ENCODE data around the gene CWC22.
"Not testable (repeated sequence)": the region's sequence is repeated elsewhere in the genome, so short reads cannot be mapped to it uniquely, and the experiment has no call there.

Gene CWC22

DNA sequence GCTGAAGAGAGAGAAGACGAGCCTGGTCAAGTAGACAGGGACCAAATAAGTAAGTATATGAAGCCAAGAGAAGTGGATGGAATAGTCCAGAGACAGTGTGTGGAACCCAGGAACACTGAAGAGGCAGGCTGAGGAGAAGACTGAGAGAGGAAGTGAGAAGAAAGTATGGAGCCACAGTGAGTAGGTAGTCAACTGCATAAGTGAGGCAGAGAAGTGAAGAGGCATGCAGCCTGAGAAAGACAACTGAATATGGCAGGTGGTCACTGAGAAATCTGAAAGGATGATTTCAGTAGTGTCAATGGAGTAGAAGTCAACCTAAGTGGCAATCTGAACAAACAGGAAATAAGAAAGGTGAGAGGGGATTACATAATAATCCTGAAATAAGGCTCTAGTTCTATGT lies 55.4 kb downstream of the CWC22 start:
- no peak for DNase-seq (ENCODE audit: low read depth in 2 of 2)

DNA sequence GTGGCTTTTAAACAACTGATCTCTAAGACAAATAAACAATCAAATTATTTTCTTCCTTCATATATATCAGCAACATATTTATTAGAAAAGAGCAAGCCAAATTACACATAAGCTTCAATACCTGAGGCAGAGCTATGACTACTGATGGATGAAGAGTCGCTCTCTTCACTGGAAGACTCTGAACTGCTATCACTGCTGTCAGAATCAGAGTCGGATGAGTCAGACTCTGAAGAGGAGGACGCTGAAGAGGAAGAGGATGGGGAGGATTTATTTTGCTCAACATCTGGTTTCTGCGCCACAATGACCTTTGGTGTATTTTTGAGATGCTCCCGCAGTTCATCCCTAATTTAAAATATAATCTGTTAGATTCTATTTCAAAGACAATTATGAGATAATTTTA lies 56.7 kb downstream of the CWC22 start:
- DNase-seq (ENCODE audit: low read depth in 2 of 2), result no peak

DNA sequence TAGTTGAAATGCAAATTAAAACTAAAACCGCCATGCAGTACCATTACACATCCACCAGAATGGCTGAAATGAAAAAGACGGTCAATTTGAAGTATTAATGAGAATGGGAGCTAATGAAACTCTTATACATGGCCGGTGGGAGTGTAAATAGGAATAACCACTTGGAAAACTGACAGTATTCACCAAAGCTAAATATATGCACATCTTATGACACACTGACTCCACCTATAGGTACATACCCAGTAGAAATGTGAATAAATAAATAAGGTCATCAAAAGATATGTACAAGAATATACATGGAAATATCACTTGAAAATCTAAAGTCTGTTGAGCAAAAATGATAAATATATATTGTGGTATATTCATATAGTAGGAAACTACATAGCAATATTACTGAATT lies 57.7 kb downstream of the CWC22 start:
- no peak for DNase-seq (ENCODE audit: low read depth in 2 of 2)

DNA sequence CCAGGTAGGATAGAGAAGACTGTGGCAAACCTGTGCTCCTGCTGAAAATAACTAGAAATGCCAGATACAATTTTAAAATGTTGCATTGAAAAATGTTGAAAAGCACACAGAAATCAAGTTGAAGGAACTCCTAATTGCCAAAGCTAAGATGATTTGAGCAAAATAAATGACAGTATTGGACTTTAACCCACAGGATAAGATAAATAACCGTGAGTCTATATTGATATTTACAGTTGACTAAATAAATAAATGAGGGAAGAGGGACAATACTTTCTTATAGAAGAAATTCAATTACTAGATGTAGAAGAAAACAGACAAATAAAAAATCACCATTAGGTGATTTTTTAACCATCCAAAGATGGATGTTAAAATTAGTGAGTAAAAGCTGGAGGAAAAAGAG lies 59.0 kb downstream of the CWC22 start:
- DNase-seq (ENCODE audit: low read depth in 2 of 2), result no peak

DNA sequence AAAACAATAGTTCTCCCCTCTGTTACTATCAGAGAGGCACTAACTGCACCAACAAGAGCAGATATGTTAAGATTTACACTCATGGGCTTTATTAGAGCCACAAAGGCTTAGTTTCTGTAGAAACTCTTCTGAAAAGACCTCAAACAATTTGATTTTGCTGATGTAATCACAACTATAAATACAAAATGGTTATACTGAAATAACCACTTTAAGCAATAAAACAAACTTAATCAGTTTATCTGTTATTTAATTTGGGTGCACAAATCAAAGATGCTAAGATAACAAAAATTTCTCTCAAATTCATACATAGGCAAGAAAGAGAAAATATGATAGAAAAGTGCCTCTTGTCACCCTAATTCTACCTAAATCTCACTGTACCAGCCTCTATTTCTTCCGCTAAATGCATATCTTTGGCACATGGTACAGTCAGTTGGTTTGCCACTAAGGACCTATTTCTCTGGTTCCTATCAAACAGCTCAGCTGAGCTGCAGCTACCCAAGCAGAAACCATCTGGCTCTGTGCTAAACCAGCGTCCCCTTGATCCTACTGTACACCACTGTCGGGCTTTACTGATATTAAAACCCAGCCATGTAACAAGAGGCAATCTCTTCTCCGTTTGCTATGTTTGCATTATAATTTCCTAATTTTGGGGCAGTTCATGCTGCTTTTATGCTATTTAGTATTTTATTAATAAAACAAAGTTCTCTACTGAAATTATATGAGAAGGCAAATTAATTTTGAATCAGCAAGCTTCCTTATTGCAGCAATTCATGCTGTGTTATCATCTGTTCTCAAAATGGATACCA lies 60.1 kb downstream of the CWC22 start:
- no peak for DNase-seq (ENCODE audit: low read depth in 2 of 2)

DNA sequence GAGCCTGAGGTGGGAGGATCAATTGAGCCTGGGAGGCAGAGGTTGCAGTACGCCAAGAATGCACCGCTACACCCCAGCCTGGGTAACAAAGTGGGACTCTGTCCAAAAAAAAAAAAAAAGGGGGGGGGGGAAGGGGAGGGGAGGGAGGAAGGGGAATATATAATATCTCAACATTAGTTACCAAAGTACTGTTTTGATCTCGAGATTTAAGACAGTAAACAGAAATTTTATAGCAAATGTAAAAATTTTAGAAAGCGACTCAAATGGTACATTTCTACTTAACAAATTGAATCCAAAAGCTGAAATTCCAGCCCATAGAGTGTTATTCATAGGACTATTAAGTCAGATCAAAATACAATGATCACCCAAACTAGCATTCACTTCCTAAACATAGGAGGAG lies 60.8 kb downstream of the CWC22 start:
- DNase-seq (ENCODE audit: low read depth in 2 of 2), result no peak

DNA sequence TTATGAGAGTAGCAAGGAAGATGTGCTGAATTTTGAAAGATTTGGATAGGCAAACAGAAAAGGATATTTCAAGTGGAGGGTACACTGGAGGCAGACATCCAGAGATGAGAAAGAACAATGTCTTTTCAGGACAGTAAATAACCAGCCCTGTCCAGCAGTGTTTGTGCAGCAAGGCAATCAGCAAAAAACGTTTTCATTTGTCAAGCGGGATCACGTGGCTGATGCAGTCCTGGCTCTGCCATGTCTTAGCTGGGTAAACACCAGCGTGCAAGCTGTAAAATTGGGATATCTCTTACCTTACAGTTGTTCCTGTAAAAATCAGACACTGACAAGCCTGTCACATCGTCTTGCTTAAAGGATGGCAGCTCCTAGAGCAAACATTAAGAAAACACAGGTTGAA lies 67.8 kb downstream of the CWC22 start:
- no peak for DNase-seq (ENCODE audit: low read depth in 2 of 2)

DNA sequence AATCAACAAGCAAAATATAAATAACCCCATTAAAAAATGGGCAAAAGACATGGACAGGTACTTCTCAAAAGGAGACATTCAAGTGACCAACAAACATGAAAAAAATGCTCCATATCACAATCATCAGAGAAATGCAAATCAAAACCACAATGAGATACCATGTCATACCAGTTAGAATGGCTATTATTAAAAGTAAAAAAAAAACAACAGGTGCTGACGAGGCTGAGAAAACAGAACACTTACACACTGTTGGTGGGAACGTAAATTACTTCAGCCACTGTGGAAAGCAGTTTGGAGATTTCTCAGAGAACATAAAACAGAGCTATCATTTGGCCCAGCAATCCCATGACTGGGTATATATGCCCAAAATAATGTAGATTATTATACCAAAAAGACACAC lies 69.1 kb downstream of the CWC22 start:
- no peak for DNase-seq (ENCODE audit: low read depth in 2 of 2)

DNA sequence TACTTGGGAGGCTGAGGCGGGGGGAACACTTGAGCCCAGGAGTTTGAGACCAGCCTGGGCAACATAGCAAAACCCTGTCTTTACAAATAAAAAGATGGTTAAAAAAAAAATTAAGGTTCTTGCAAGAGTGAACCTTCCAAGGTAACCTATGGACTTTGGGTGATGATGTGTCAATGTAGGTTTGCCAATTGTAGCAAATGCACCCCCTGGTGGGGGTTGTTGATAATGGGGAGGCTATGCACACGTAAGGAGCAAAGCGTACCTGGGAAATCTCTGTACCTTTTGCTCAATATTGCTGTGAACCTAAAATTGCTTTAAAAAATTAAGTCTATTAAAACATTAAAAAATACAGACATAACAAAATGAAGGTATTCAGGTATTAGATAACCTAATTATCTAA lies 70.4 kb downstream of the CWC22 start:
- peak in 1 of 2 experiments; percentile 18 for DNase-seq (ENCODE audit: low read depth in 2 of 2)

DNA sequence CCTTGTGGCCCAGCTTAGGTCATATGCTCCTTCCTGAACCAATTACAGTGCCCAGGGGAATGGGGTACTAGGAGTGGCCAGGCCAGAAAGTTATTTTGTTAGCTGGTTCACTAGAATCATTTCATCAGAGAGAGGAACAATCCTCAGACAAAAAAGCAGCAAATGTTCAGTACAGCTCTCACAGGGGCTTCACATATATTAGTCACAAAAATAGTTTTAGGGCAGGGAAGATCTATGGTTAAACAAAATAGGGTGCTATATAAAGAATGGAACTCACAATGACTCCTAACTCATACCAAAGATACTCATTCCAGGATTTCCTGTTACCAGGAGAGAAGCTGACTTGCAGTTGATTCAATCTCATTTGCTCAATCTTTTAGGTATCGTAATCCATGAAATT lies 71.0 kb downstream of the CWC22 start:
- no peak for DNase-seq (ENCODE audit: low read depth in 2 of 2)

DNA sequence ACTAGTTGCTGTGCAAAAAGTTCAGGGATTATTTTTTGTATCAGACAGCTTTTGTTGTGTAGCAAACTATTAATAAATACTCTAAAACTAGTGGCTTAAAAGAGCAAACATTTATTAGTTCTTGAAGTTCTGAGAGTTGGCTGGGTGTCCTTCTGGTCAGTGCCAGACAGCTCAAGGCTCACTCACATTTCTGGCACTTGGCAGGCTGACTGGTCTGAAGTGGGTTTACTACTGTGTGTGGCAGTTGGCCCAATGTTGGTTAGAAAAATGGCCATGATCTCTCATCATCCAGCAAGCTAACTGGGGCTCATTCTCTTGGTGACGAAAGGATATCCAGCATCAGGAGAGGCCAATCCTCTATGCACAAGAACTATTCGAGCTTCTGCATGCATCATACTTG lies 74.3 kb downstream of the CWC22 start:
- no peak for DNase-seq (ENCODE audit: low read depth in 2 of 2)

DNA sequence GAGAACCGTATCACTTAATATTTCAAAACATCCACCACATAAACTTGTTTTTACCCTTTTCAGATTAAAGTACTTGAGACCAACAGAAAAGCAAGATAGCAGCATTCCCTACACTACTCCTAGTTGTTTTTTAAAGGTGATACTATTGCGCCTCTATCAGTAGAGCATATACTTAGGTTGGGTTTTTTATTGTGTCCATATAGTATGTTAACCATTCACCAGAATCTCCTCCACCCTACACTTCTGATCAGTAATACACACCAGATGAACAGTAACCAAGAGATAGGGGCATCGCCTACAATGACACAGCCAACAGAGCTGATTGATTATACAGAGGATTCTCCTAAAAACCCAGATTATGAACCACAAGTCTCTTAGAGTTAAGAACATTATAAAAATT lies 75.6 kb downstream of the CWC22 start:
- no peak for DNase-seq (ENCODE audit: low read depth in 2 of 2)

DNA sequence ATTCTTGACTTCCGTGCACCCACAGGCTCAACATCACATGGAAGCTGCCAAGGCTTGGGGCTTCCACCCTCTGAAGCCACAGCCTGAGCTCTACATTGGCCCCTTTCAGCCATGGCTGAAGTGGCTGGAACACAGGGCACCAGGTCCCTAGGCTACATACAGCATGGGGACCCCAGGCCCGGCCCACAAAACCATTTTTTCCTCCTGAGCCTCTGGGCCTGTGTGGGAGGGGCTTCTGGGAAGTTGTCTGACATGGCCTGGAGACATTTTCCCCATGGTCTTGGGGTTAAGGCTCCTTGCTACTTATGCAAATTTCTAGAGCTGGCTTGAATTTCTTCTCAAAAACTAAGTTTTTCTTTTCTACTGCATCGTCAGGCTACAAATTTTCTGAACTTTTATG lies 77.1 kb downstream of the CWC22 start:
- DNase-seq (ENCODE audit: low read depth in 2 of 2), result not testable (repeated sequence)

DNA sequence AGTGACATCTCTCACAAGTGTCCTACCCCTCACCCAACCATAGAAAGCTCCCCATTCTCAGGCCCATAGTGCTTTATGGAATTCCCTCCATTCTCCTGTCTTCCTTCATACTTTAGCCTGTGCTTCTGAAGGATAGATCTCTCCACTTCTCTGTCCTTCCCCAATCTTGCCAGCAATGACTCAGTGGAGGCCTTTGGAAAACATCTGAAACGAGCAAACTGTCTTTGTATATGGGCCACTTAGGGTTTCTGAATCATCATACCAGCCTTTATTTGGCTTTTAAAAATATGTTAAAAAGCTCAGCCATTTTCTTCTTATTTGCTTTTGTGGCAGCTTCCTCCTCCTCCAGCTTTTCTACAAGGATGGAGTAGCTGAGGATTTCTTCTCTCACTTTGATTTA lies 80.1 kb downstream of the CWC22 start:
- DNase-seq (ENCODE audit: low read depth in 2 of 2), result no peak

DNA sequence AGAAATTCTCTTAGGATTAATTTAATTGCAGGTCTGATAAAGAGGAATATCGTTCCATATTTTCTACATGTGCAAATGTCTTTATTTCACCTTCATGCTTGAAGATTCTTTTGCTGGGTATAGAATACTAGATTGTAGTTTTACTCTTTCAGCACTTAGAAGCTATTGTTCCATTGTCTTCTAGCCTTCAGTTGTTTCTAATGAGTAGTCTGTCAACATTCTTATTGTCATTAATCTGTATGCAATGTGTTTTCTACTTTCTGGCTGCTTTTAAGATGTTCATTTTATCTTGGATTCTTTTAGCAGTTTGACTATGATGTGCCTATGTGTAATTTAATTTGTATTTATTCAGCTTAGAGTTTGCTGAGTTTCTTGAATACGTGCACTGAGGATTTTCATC lies 81.4 kb downstream of the CWC22 start:
- no peak for DNase-seq (ENCODE audit: low read depth in 2 of 2)

DNA sequence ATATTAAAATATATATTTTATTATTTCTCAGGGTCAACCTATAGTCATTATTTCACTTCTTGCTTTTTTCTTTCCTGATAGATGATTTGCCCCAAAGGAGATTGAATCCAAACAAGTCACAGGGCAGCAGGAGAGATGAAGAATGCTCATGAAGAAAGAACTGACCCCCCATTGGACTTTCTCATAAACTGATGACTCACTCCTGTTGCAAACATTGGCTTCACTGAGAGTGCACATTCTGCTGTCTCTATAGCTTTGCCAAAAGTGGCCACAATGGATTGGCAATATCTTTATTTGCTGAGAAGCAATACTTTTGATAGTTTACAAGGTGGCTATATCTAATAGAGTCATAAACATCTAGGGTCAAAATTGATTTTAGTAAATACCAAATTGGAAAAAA lies 89.8 kb downstream of the CWC22 start:
- no peak for DNase-seq (ENCODE audit: low read depth in 2 of 2)

DNA sequence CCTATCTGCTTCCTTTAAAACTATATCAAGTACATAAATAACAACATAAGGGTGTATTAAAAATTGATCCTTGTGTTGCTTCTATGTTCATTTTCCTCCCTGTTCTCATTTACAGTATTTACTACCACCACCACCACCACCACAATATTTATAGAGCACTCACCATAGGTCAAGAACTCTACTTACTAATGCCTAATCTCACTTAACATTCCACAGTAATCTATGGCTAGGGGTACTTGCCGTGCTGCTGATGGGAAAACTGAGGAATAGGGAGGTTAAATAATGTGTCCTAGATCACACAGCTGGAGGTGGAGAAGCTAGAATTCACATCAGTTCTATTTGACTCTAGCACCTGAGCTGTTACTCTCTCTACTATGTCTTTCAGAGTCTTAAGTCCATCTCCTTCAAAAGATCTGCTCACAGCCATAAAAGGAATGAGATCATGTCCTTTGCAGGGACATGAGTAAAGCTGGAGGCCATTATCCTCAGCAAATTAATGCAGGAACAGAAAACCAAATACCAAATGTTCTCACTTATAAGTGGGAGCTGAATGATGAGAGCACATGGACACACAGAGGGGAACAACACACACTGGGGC lies 91.6 kb downstream of the CWC22 start:
- no peak for DNase-seq (ENCODE audit: low read depth in 2 of 2)

DNA sequence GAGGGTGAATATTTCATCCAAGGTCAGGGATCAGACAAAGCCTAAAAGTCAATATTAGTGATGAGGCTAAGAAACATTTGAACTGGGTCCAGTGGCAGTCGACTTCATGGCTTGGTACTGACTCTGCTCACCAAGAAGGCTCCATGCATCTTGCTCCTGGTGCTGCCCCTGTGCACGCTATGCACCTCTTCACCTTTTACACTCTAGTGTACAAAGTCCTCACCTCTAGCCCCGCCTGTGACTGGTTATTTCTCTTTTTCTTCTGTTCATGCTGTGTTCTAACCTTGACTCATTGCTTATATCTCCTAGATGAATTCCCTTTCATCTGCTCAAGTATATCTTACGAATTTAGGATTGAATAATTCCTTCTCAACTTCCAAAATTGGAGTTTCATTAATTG lies 93.3 kb downstream of the CWC22 start:
- DNase-seq (ENCODE audit: low read depth in 2 of 2), result no peak

DNA sequence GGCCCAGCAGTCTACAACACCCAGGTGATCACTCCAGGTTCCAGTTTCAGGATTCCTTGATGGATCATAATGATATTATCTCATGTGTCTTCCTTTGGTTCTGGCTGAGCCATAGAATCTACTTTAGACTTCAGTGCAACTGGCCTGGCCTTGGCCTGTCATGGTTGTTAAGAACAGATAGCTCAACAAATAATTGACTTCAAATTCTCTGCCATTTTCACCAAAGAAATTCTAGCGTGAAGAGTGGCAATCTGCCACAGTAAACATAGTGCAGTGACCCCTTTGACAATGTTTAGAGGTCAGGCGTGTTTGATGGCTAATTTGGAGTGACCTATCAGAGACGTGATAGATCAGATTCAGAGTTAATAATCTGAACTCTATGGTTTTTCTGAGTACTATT lies 95.5 kb downstream of the CWC22 start:
- no peak for DNase-seq (ENCODE audit: low read depth in 2 of 2)

DNA sequence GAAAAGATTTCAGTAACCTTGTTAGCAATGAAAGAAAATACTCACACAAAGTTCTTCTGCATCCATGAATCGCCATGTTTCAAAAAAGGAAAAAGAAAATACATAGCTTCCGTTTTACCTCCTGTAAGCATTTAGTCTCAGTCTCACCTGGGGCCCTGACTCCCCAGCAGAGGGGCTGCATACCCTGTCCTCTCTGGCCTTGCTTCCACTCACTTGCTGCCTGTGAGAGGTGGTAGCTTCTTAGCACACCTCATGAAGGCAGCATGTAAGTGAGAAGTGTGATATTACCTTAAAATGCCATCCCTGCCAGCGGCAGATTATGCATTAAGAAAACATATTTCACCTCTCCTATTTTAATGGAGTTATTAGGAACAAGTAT lies 96.4 kb downstream of the CWC22 start:
- DNase-seq (ENCODE audit: low read depth in 2 of 2), result no peak

DNA sequence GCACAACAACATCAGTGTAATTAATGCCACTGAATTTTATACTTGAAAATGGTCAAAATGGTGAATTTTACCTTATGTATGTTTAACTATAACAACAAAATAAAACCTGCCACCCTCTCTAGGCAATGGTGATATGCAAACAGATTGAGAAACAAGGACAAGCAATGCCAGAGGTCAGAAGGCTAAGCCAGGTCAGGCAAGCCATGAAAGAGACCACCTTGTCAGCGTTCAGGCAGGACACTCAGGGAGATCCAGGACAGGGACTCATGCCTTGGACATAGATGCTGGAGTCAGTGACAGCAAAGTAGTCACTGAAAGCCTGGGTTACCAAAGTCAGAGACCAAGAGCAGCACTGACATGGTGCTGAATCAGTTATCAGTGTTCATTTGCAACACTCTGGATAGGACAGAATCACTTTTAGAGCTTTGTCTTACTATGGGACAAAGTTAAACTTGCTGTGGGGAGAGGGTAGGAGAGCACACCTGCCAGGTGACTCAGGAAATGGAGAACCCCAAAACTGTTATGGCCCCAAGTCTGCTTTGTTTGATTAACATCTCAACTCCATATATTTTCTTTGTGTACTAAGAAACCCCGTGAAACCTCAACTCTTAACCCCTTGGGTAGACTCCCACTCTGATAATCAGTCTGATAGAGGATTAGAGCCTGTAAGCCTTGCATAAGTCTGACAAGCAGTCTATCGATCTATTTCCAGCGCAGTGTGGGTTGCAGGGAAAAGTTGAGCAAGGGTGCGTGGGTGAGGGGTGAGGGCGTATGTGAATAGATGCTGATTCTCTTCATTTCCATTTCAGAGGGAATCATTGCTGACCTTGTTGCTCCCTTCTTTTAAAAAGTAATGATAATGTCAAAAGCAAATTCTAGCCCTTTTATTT lies 97.0 kb downstream of the CWC22 start:
- no peak for DNase-seq (ENCODE audit: low read depth in 2 of 2)

DNA sequence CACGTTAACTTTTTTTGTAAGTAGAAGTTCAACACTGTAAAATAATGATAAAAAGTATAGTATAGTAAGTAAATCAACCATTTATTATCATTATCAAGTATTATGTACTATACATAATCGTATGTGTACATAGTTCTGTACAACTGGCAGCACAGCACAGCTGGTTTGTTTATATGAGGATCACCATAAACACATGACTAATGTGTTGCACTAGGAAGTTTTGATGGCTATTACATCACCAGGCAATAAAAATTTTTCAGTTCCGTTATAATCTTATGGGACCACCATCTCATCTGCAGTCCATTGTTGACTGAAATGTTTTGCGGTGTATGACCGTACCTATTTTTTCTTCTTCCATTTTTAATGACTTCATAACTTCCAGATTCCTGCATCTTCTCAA lies 106.4 kb downstream of the CWC22 start:
- DNase-seq (ENCODE audit: low read depth in 2 of 2), result no peak

DNA sequence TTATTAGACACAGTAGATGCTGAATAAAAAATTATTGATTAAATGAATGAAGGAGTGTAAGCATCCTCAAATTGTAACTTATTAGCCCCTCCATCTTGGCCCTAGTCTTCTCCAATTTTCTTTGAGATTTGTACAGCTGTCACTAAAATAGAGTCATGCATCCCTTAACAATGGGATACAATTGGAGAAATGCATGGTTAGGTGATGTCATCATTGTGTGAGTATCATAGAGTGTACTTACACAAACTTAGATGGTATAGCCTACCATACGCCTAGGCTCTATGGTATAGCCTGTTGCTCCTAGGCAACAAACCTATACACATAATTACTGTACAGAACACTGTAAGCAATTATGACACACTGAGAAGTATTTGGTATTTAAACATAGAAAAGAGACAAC lies 107.4 kb downstream of the CWC22 start:
- no peak for DNase-seq (ENCODE audit: low read depth in 2 of 2)
